SK-N-SH (cell line): ENCODE results near the gene GPRC5B. TPM values are rescaled to one million over a fixed set of nuclear protein-coding genes. Genes with fewer than 3 reads are reported as not detected.
A peak's percentile ranks its signal among the peaks of the same experiment; 100 is the strongest.

ENCODE experiments used
- CTCF ChIA-PET: fragments of 300-600, 350-600 bp; formaldehyde crosslinking; extraction: SDS; loops from one replicate; lab custom pipeline; 2021; lab: Yijun Ruan, JAX
- POLR2A ChIA-PET: fragments of 350-600 bp; sonication (Branson Sonifier 250); formaldehyde crosslinking; extraction: SDS; loops from one replicate; lab custom pipeline; 2020; ENCODE audit warnings: antibody characterized with exemption, inconsistent platforms; lab: Yijun Ruan, JAX
- DNase-seq: peaks from one replicate; pipeline ENCODE4 v3.0.0; 2012
- H2AFZ ChIP-seq: fragments of 200-600 bp; sonication (generic); 2 replicates; pipeline ENCODE4 v1.8.1; 2016; ENCODE audit warnings: antibody characterized with exemption, mild to moderate bottlenecking, low read depth
- H3F3A ChIP-seq: fragments of 200-600 bp; sonication (generic); replicated peaks from 2 replicates; pipeline ENCODE3; 2016; ENCODE audit warnings: antibody characterized with exemption, mild to moderate bottlenecking; ENCODE audit not compliant: insufficient read depth
- H3K27ac ChIP-seq, 2 experiments: fragments of 200-500 bp in 1 of 2; fragments of 200-600 bp in 1 of 2; sonication (Bioruptor generic) in 1 of 2; sonication (generic), shearing (Covaris generic) in 1 of 2; 2 replicates each; pipeline versions ENCODE4 v1.5.1 to v1.6.1; 2014 to 2016; ENCODE audit warnings: low read depth in 2 of 2, inconsistent platforms in 1 of 2, low read length in 1 of 2, mild to moderate bottlenecking in 1 of 2, mixed read lengths in 1 of 2
- H3K27me3 ChIP-seq: fragments of 200-600 bp; sonication (generic), shearing (Covaris generic); 2 replicates; pipeline ENCODE4 v1.6.1; 2016; ENCODE audit warnings: mixed run types; ENCODE audit not compliant: insufficient read depth
- H3K36me3 ChIP-seq, 2 experiments: fragments of 200-500 bp in 1 of 2; fragments of 200-600 bp in 1 of 2; sonication (Bioruptor generic) in 1 of 2; sonication (generic) in 1 of 2; replicated peaks in 1 of 2; 2 replicates each; pipeline versions ENCODE3 to v1.5.1; 2014 to 2016; ENCODE audit warnings: low read length in 1 of 2, mild to moderate bottlenecking in 1 of 2; ENCODE audit not compliant: insufficient read depth in 2 of 2, control insufficient read depth in 1 of 2
- H3K4me1 ChIP-seq, 2 experiments: fragments of 200-500 bp in 1 of 2; fragments of 200-600 bp in 1 of 2; sonication (Bioruptor generic) in 1 of 2; sonication (generic), shearing (Covaris generic) in 1 of 2; 2 replicates each; pipeline versions ENCODE4 v1.5.1 to v1.6.1; 2014 to 2016; ENCODE audit warnings: low read depth in 1 of 2, low read length in 1 of 2, mixed run types in 1 of 2; ENCODE audit not compliant: insufficient read depth in 2 of 2, control insufficient read depth in 1 of 2
- H3K4me2 ChIP-seq: fragments of 200-600 bp; sonication (generic), shearing (Covaris generic); 2 replicates; pipeline ENCODE4 v1.6.1; 2017; ENCODE audit warnings: mixed run types
- H3K4me3 ChIP-seq, 2 experiments: fragments of 200-500 bp in 1 of 2; fragments of 200-600 bp in 1 of 2; sonication (Bioruptor generic) in 1 of 2; sonication (generic), shearing (Covaris generic) in 1 of 2; 2 replicates each; pipeline versions ENCODE4 v1.5.1 to v1.8.1; 2014 to 2016; ENCODE audit warnings: low read depth in 2 of 2, inconsistent platforms in 1 of 2, low read length in 1 of 2, mild to moderate bottlenecking in 1 of 2, mixed read lengths in 1 of 2, moderate library complexity in 1 of 2
- H3K79me2 ChIP-seq: fragments of 200-600 bp; sonication (generic); 2 replicates; pipeline ENCODE4 v1.8.1; 2017; ENCODE audit warnings: mild to moderate bottlenecking; ENCODE audit not compliant: insufficient read depth
- H3K9ac ChIP-seq: fragments of 200-600 bp; sonication (generic); 2 replicates; pipeline ENCODE4 v1.6.1; 2017; ENCODE audit warnings: mixed run types
- H3K9me2 ChIP-seq: fragments of 200-600 bp; sonication (generic); 2 replicates; pipeline ENCODE4 v1.6.1; 2017; ENCODE audit warnings: mixed run types
- H3K9me3 ChIP-seq: fragments of 200-600 bp; sonication (generic); 2 replicates; pipeline ENCODE4 v1.6.1; 2017; ENCODE audit warnings: mixed run types, mild to moderate bottlenecking, moderate library complexity
- H4K20me1 ChIP-seq: fragments of 200-600 bp; sonication (generic); 2 replicates; pipeline ENCODE4 v1.6.1; 2017; ENCODE audit warnings: mild to moderate bottlenecking, mixed run types; ENCODE audit not compliant: insufficient read depth
- EP300 ChIP-seq, 2 experiments: IDR thresholded peaks; 2 replicates each; pipeline versions ENCODE4 v1.4.0 to v1.6.1; 2012; ENCODE audit warnings: borderline replicate concordance in 1 of 2, low read depth in 1 of 2, low read length in 1 of 2
- FOSL2 ChIP-seq: IDR thresholded peaks from 2 replicates; pipeline ENCODE4 v1.4.0; 2012; ENCODE audit warnings: low read depth, mild to moderate bottlenecking, moderate library complexity, borderline replicate concordance
- GABPA ChIP-seq: IDR thresholded peaks from 2 replicates; pipeline ENCODE4 v1.4.0; 2012; ENCODE audit warnings: low read depth, mild to moderate bottlenecking
- JUND ChIP-seq: IDR thresholded peaks from 2 replicates; pipeline ENCODE4 v1.4.0; 2012
- MEF2A ChIP-seq: IDR thresholded peaks from 2 replicates; pipeline ENCODE4 v1.4.0; 2012; ENCODE audit warnings: low read depth, borderline replicate concordance
- MXI1 ChIP-seq: IDR thresholded peaks from 2 replicates; pipeline ENCODE4 v1.6.1; 2012; ENCODE audit warnings: mild to moderate bottlenecking, low read depth, low read length, improper control_type of control experiment
- RAD21 ChIP-seq: IDR thresholded peaks from 2 replicates; pipeline ENCODE4 v1.6.1; 2012; ENCODE audit warnings: mild to moderate bottlenecking, low read length
- RFX5 ChIP-seq: IDR thresholded peaks from 2 replicates; pipeline ENCODE4 v1.6.1; 2012; ENCODE audit warnings: mild to moderate bottlenecking, improper control_type of control experiment, low read length
- SMC3 ChIP-seq: IDR thresholded peaks from 2 replicates; pipeline ENCODE4 v1.6.1; 2012; ENCODE audit warnings: low read depth, low read length, improper control_type of control experiment
- TAF1 ChIP-seq: IDR thresholded peaks from 2 replicates; pipeline ENCODE4 v1.6.1; 2012; ENCODE audit warnings: low read depth, mild to moderate bottlenecking, low read length, moderate library complexity, borderline replicate concordance
- TEAD4 ChIP-seq: IDR thresholded peaks from 2 replicates; pipeline ENCODE4 v1.4.0; 2012; ENCODE audit warnings: mild to moderate bottlenecking, borderline replicate concordance; ENCODE audit not compliant: insufficient read depth
- WGBS: methylation state at CpG from one replicate; pipeline ENCODE4 v1.1.6; 2017; ENCODE audit warnings: low lambda C conversion rate; 5-methylcytosine and 5-hydroxymethylcytosine counted together
- polyA plus RNA-seq, 3 experiments: library from polyadenylated mRNA; depleted of rRNA; stranded (reverse); fragments of >200 nt; gene quantifications; 2 replicates each; pipeline ENCODE4 v1.2.3, GENCODE V29; 2012
- TF ChIP-seq, protein P1 (sequence below): fragments of 150-350 bp; IDR thresholded peaks from 2 replicates; pipeline ENCODE4 v1.6.1; 2016; ENCODE audit warnings: mild to moderate bottlenecking, low read depth, low read length
- TF ChIP-seq, protein P2 (sequence below): IDR thresholded peaks from 2 replicates; pipeline ENCODE4; 2012

The GPRC5B gene
- polyA plus RNA-seq, 1 of the 3 experiments (the other 2 are of a cell fraction): 1.1 TPM

DNA sequence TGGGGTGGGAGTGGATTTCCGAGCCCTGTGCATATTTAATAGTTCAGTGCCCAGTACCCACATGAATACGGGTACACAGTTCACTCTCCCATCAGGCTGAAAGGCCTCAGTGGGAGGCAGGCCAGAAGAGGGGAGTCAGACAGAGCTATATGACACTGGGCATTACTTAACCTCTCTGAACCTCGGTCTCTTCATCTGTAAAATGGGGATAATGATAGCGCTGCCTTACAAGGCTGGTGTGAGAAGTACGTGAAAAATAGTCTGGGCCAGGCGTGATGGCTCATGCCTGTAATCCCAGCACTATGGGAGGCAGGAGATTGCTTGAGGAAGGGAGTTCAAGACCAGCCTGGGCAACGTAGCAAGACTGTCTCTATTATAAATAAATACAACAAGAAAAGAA is 3.6 kb downstream of the GPRC5B start:
- Histone ChIP-seq H3K27ac (no peak overlapping the region), H3F3A (no peaks in the 10 kb centered on the region), H4K20me1 (no peaks in the 10 kb centered on the region), H3K4me2 (no peak overlapping the region), H3K4me1 (peaks cover 0 to 3% of the 10 kb centered on the region in 2 experiments; a peak in 1 of 4 replicates), H3K27me3 (no peaks in the 10 kb centered on the region), H2AFZ (no peak overlapping the region), H3K9ac (no peak overlapping the region), H3K79me2 (no peaks in the 10 kb centered on the region), H3K9me2 (no peaks in the 10 kb centered on the region), H3K9me3 (no peaks in the 10 kb centered on the region), H3K36me3 (no peaks in the 10 kb centered on the region), H3K4me3 (no peak overlapping the region)
- CTCF ChIA-PET: interaction anchor here (0.7 to 1.5 kb wide), 2 partner anchors 269 to 279 kb away, joined by 3 read pairs; no protein-coding TSS in a partner anchor
- TF ChIP-seq EP300 (IDR thresholded peaks at IDR 0.05; ENCODE audit: borderline replicate concordance in 1 of 2, low read depth in 1 of 2, low read length in 1 of 2) (no peak), GABPA (no peak), TAF1 (no peak), MEF2A (no peak), FOSL2 (no peak), TEAD4 (no peak), RAD21 (no peak), JUND (no peak)
- TF ChIP-seq, protein P1, sequence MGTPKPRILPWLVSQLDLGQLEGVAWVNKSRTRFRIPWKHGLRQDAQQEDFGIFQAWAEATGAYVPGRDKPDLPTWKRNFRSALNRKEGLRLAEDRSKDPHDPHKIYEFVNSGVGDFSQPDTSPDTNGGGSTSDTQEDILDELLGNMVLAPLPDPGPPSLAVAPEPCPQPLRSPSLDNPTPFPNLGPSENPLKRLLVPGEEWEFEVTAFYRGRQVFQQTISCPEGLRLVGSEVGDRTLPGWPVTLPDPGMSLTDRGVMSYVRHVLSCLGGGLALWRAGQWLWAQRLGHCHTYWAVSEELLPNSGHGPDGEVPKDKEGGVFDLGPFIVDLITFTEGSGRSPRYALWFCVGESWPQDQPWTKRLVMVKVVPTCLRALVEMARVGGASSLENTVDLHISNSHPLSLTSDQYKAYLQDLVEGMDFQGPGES: no peak
- DNase-seq: no peak
- POLR2A ChIA-PET: no interaction called here
- WGBS: 96% methylated on average over 7 of the region's 7 CpGs

DNA sequence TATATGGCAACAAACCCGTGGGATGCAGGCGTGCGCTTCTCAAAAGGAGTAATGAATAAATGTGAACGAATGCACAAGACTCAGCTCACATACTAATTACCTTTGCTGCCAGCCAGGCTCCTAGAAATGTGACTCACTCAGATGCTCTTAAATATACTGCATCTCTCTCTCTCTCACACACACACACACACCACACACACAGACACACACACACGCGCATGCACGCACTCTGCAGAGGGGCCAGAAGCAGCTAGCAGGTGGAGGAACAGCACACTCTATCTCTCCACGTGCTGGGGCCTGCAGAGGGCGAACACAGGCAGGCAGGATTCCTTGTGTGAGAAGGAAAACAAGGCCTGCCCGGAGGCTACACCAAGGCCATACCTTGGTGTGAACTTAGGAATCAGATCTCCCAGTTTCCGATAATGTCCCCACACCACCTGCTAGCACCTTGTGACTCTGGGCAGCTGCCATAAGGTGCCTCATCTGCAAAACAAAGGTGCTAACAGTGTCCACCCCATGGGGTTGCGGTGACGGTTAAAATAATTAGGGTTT is 5.3 kb downstream of the GPRC5B start:
- H3K4me3 ChIP-seq: no peak overlapping the region
- no peaks in the 10 kb centered on the region; a peak in 1 of 4 replicates for H3K4me1 ChIP-seq
- WGBS: 77% methylated on average over 13 of the region's 13 CpGs
- POLR2A ChIA-PET: no interaction called here
- no peaks in the 10 kb centered on the region for H4K20me1 ChIP-seq
- H3K9ac ChIP-seq: no peak overlapping the region
- H3K9me3 ChIP-seq: no peaks in the 10 kb centered on the region
- no peaks in the 10 kb centered on the region for H3K9me2 ChIP-seq
- H3K79me2 ChIP-seq: no peaks in the 10 kb centered on the region
- DNase-seq: peak; percentile 42
- H3F3A ChIP-seq: no peaks in the 10 kb centered on the region
- no peaks in the 10 kb centered on the region for H3K36me3 ChIP-seq
- no peak overlapping the region for H3K4me2 ChIP-seq
- CTCF ChIA-PET: interaction anchor here (1.8 kb wide), 1 partner anchor 278 kb away, joined by 6 read pairs; no protein-coding TSS in a partner anchor
- peak; percentile 53; the same call in 1 of the 2 replicates for TF ChIP-seq MXI1
- TF ChIP-seq RFX5: no peak
- TF ChIP-seq SMC3: peak; percentile 14; the same call in 1 of the 2 replicates
- TF ChIP-seq, protein P2, sequence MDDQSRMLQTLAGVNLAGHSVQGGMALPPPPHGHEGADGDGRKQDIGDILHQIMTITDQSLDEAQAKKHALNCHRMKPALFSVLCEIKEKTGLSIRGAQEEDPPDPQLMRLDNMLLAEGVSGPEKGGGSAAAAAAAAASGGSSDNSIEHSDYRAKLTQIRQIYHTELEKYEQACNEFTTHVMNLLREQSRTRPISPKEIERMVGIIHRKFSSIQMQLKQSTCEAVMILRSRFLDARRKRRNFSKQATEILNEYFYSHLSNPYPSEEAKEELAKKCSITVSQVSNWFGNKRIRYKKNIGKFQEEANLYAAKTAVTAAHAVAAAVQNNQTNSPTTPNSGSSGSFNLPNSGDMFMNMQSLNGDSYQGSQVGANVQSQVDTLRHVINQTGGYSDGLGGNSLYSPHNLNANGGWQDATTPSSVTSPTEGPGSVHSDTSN: no peak
- TF ChIP-seq RAD21: peak; percentile 21; the same call in 1 of the 2 replicates
- no peaks in the 10 kb centered on the region for H3K27me3 ChIP-seq
- no peak overlapping the region for H3K27ac ChIP-seq
- H2AFZ ChIP-seq: no peak overlapping the region
